H1 (cell line): ENCODE measurements around the gene VAV2. TPM values are rescaled to one million over a fixed set of nuclear protein-coding genes. Genes with fewer than 3 reads are reported as not detected.

Source experiments
- EGR1 ChIP-seq: IDR thresholded peaks from 2 replicates; pipeline ENCODE4 v1.6.1; 2011; ENCODE audit warnings: low read depth, low read length, borderline replicate concordance
- polyA plus RNA-seq, 7 experiments: library from polyadenylated mRNA; depleted of rRNA in 3 of 7; stranded (reverse) in 5 of 7; unstranded in 2 of 7; fragments of >200 nt in 5 of 7; fragments of 200-250 nt in 2 of 7; gene quantifications; 1 replicate in 5 of 7; 2 replicates in 1 of 7; 4 replicates in 1 of 7; pipeline versions ENCODE4 v1.2.1 to v1.2.3, GENCODE V29; 2011 to 2013; ENCODE audit warnings: missing spikeins in 2 of 7, mixed read lengths in 2 of 7
- total RNA-seq: library from RNA; stranded (reverse); fragmentation: NEBNext Ultra II Directional; extraction: Animal tissue kit (Norgen Biotek cat#: 25700); gene quantifications from 2 replicates; pipeline ENCODE4 v1.2.1, GENCODE V29; 2021

The VAV2 gene
- total and polyA plus RNA-seq, 2 of the 8 experiments (the other 6 are each of a cell fraction or from before 2014, with no cell fraction given), result 13.6 to 37.6 TPM

DNA sequence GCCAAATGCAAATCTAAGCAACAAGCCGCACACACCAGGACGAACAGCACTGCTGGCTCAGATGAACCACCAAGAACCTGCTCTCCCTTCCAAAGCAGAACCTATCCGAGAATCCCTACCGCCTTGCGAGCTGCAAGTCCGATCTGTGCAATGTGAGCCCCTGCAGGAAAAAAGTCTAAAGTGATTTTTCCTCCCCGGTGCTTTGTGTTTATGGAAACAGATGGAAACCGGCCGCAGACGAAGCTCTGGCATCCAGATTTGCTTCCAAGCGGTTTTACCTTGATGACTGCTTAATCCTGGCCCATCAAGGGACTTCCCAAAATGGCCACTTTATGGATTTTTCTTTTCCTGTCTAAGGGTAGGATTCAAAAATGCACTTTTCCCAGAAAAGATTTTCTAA, 112.5 kb downstream of the VAV2 start (continued):
- no peak for TF ChIP-seq EGR1
- TF ChIP-seq, all 59 proteins: peak for 0
